Ishikawa (cell line): Measurements from ENCODE around the gene TBCD.

Source experiments
- CEBPB ChIP-seq: IDR thresholded peaks from 2 replicates; pipeline ENCODE4 v1.6.1; 2012
- CREB1 ChIP-seq: IDR thresholded peaks from 2 replicates; pipeline ENCODE4 v1.6.1; 2012; ENCODE audit warnings: low read depth
- EGR1 ChIP-seq: IDR thresholded peaks from 2 replicates; pipeline ENCODE4 v1.6.1; 2012
- EP300 ChIP-seq: IDR thresholded peaks from 2 replicates; pipeline ENCODE4 v1.6.1; 2012; ENCODE audit warnings: borderline replicate concordance
- FOXM1 ChIP-seq: IDR thresholded peaks from 2 replicates; pipeline ENCODE4 v1.6.1; 2012; ENCODE audit warnings: low read depth, borderline replicate concordance
- MAX ChIP-seq: IDR thresholded peaks from 2 replicates; pipeline ENCODE4 v1.6.1; 2012
- NFIC ChIP-seq: IDR thresholded peaks from 2 replicates; pipeline ENCODE4 v1.6.1; 2012
- RAD21 ChIP-seq: IDR thresholded peaks from 2 replicates; pipeline ENCODE4 v1.6.1; 2012; ENCODE audit warnings: low read depth
- REST ChIP-seq: IDR thresholded peaks from 2 replicates; pipeline ENCODE4 v1.6.1; 2012; ENCODE audit warnings: low read depth, mild to moderate bottlenecking
- TAF1 ChIP-seq: IDR thresholded peaks from 2 replicates; pipeline ENCODE4 v1.6.1; 2012; ENCODE audit warnings: low read depth, mild to moderate bottlenecking
- TCF12 ChIP-seq: IDR thresholded peaks from 2 replicates; pipeline ENCODE4 v1.6.1; 2012; ENCODE audit warnings: low read depth
- TEAD4 ChIP-seq: IDR thresholded peaks from 2 replicates; pipeline ENCODE4 v1.6.1; 2012
- USF1 ChIP-seq: IDR thresholded peaks from 2 replicates; pipeline ENCODE4 v1.6.1; 2012
- YY1 ChIP-seq: IDR thresholded peaks from 2 replicates; pipeline ENCODE4 v1.6.1; 2012; ENCODE audit warnings: low read depth
- ZBTB7A ChIP-seq: IDR thresholded peaks from 2 replicates; pipeline ENCODE4 v1.6.1; 2012; ENCODE audit warnings: low read depth

Gene TBCD

GRCh38 chr17:82940226-82941020 is 188.6 kb downstream of the TBCD start:
- no peak for TF ChIP-seq FOXM1
- no peak for TF ChIP-seq NFIC
- TF ChIP-seq CREB1: no peak
- TF ChIP-seq YY1: no peak
- TF ChIP-seq USF1: no peak
- TF ChIP-seq REST: no peak
- TF ChIP-seq TAF1: no peak
- TF ChIP-seq TEAD4: no peak
- TF ChIP-seq CEBPB: no peak
- no peak for TF ChIP-seq EP300
- no peak for TF ChIP-seq MAX
- TF ChIP-seq EGR1: no peak
- TF ChIP-seq ZBTB7A: no peak
- no peak for TF ChIP-seq TCF12
- no peak for TF ChIP-seq RAD21

GRCh38 chr17:82941021-82942001 is 189.4 kb downstream of the TBCD start:
- TF ChIP-seq TEAD4 (no peak), FOXM1 (no peak), RAD21 (no peak), TAF1 (no peak)

- TF ChIP-seq RAD21 (no peak), MAX (no peak), TEAD4 (no peak), EGR1 (no peak), NFIC (no peak), CEBPB (no peak), ZBTB7A (no peak), USF1 (no peak), YY1 (no peak), EP300 (no peak), TCF12 (no peak), CREB1 (no peak), REST (no peak), TAF1 (no peak), FOXM1 (no peak)
These were observed 190.6 kb downstream of the TBCD start for GRCh38 chr17:82942166-82943130.

- TF ChIP-seq RAD21 (no peak), FOXM1 (no peak), TAF1 (no peak), TCF12 (no peak), REST (no peak), TEAD4 (no peak), YY1 (no peak), CREB1 (no peak), MAX (no peak), NFIC (no peak), EGR1 (no peak), CEBPB (no peak), USF1 (no peak)
These were observed 191.5 kb downstream of the TBCD start for GRCh38 chr17:82943339-82943738.
